NCI-H510A (cell line): ENCODE data around the gene FBXO36.
A peak's percentile ranks its signal among the peaks of the same experiment; 100 is the strongest.

Source experiments
- DNase-seq: peaks from one replicate; lab custom pipeline; 2025; lab: John Stamatoyannopoulos, UW

Gene FBXO36

DNA sequence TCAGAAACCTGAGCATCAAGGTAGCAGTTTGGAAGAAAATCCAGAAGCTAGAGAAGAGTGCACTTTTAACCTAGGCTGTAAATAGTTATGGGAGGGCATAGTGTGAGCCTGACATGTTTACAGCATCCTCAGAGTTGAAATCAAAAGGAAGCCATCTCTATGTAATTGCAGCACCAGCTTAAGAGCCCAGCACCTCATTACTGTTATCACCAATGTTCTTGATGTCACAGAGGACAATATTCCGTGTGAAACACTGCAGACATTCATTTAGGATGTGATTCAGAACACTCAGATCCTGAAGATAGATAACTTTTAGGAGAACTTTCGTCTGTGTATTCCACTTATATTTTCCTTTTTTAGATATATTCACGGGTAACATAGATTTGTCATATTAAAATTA, 48.1 kb downstream of the FBXO36 start:
- DNase-seq = no peak

DNA sequence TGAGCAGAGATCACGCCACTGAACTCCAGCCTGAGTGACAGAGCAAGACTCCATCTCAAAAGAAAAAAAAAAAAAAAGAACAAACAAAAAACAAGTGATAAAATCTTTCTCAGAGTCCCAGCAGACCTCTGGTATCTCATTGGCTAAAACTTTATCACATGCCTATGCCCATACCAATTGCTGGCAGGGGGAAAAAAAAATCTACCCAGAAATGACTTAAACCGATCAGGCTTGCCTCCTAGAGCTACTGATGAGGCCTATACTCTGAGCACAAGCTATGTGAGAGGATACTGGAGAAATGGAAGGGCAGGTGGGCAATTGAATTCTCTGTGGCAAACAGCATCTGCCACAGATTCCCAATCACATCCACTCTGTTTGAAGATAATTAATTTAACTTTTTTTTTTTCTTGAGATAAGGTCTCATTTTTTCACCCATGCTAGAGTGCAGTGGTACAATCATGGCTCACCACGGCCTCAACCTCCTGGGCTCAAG, 49.0 kb downstream of the FBXO36 start:
- no peak for DNase-seq

DNA sequence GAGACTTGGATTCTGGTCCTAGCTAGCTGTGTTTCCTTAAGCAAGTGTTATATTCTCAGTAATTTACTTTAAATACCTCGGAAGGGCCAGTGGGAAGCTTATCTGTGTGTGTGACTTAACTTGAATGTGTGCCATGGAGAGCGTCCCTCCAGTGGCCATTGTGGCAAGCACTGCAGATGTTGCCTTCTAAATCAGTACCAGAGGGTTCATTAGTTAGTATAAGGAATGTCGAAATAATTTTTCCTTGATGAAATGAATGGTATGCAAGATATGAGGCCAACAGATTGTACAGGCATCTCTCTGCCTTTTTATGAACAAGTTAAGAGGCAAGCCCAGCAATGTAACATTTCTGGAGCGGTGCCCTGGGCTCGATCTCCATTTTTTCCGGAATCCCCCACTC, 52.0 kb downstream of the FBXO36 start:
- DNase-seq = no peak

DNA sequence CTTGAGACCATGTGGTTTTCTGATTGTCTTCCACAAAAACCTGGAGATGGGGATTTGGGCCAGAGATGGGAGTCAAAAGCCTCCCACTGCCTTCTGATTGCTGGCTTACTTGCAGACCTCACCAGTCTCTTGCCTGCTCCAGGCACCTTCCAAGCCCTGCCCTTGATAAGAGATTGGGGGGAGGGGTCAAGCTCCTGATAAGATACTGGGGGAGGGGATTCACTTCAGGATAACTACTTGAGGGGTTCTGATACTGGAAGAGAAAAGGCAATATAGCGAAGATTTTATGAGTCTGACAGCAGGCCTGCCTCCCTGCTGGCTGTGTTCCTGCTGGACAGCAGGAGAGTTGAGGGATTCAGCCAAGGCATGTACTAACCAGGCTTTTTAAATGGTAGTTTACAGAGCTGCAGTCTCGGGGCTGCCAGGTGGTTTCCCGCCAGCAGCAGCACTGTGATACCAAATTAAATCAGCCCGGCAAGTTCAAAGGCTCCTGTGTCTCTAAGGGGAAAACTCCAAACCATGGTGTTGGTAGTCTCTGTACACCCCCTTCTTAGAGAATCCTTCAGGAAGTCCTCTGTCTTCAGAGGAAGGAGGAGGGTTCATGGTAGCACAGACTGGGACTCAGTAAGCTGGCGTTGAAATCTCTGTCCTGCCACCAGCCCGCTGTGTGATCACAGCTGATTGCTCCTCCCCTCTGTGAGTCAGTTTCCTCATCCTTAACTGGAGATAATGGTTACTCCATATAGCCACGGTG, 58.3 kb downstream of the FBXO36 start:
- DNase-seq = no peak

DNA sequence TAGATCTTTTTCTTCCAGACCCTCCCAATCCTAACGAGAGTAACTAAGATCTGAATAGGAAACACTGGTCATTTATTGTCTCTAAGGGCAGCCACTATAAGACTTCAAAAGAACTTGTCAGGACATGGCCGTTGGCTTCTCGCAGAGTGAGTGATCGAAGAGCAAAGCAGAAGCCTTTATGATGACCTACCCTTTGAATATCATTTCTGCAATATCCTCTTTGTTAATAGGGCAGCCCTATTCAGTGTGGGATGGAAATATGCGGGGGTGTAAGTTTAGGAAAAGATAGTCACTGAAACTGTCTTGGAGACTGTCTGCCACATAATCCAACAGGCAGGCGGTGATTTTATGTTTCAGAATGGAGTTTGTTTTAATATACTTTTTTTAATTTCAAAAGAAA, 70.9 kb downstream of the FBXO36 start:
- DNase-seq = no peak

DNA sequence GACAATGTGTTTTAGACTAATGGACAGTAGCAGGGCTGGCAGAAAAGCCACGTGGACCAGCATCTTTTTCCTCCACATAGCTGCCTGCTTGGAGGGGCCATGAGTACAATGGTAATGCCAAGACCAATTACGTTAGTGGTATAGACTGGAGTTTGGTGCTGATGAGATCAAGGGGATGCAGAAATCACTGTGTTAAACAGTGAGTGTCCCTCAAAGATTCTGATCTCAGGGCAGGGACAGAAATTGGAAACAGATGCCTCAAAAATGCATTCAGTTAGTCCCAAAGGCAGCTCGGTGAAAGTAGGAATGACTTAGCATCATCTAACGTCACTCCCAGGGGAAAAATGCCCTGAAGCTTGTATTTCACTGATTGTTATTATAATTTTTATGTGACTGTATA, 74.0 kb downstream of the FBXO36 start:
- no peak for DNase-seq

DNA sequence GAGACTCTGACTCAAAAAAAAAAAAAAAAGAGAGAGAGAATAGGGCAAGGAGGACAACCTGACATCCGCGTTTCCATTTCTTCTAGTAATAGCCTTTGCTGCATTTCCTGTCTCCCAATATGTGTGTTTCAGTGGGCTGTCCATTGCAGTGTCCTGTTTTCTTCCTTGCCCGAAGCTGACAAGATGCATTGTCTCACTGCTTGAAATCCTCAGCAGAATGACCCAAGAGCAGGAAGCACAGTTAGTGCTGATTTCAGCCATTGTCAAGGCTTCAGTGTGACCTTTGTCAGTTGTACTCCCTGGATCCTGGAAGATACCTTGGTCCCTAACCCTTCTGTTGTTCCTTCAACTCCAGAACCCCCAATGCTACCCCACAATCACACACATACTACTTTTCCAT, 75.3 kb downstream of the FBXO36 start:
- no peak for DNase-seq

DNA sequence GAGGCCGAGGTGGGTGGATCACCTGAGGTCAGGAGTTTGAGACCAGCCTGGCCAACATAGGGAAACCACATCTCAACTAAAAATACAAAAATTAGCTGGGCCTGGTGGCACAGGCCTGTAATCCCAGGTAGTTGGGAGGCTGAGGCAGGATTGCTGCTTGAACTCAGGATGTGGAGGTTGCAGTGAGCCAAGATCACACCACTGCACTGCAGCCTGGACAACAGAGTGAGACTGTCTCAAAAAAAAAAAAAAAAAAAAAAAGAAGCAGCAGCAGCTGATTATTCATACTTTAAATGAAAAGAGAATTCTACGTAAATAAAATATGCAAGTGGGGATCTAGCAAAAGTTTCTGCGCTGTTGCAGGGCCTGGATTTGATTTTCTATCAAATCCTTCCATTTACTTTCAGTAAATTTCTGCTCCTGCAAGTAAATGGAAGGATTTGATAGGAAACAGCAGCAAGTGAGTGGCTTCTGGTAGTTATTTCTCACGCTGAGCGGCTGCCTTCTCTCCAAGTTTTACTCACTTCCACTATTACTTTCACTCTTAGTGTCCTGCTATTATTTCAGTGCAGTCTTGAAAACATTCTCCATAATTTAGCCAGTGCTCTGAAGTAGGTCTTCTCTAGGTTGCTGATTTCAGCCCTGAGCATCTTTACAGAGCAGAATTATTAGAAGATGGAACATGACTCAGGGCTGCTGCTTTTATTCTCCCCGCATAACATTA, 78.0 kb downstream of the FBXO36 start:
- no peak for DNase-seq

DNA sequence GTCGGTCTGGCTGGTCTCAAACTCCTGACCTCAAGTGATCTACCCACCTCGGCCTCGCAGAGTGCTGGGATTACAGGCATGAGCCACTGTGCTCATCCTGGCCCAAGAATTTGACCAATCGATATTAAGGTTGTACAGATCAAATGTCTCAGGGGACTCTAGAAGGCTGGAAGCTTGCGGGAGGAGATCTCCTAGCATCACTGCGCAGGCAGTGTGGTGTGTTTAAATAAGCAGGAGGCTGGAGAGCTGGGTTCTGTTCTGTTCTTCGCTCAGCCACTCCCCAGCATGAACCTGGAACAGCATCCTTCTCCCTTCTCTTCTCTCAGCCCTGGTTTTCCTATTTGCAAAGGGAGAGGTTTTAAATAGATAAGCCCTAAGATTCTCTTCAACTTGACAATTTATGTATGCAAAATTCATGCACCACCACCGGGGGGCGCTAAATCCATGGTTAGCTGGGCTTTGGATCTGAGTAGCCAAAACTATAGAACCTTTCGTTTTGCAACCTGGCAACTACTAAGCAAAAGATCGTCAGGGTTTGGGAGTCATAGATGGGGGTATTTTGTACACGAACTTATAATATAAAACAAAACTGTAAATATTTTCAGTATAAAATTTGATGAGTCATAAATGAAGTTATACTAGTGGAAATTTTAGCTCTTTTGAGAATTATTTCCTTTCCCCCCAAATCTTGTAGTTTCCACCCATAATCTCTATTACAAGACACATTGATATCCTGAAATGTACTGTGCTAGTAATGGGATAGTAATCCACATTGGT, 85.8 kb downstream of the FBXO36 start:
- peak; percentile 47 for DNase-seq

DNA sequence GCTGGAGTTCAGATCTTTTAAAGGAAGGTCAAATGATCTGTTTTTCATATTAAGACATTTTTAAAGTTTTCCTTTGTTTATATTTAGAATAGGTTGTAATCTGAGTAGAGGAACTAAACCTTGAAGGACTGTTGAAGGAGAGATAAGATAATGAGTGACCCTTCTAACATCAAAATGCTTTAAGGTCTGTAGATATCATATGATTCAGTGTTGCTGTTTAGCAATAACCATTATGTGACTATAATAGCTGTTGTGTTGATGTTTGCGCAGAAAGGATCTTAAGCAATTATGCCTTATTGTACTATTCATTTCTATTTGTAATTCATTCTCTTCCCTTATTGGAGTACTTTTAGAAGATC, 86.4 kb downstream of the FBXO36 start:
- DNase-seq = no peak

DNA sequence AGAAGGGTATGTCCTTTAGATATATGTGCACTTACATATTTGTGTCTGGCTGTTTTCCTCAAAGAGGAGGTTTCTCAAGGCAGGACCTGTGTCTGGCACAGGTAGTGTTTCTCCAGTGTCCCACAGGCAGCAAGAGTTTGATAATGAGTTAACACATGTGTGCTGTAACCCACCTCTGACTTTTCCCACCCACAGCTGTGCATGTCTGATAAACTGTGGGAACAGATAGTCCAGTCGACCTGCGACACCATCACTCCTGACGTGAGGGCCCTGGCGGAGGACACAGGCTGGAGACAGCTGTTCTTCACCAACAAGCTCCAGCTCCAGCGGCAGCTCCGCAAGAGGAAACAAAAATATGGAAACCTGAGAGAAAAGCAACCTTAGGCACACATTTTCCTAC, 88.2 kb downstream of the FBXO36 start:
- DNase-seq = no peak

DNA sequence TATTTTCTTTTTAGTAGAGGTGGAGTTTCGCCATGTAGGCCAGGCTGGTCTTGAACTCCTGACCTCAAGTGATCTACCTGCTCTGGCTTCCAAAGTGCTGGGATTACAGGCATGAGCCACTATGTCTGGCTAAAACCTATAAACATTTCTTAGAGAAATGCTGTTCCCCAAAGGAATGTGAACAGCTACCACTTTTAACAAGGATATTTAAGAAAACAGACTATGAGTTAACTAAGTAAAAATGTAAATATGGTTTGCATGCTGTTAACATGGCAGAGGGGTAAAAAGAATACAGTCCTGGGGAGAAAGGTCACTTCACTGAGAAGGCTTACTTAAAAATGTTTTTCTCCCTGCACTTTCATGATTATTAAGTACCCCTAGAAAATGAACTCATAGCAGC, 89.3 kb downstream of the FBXO36 start:
- DNase-seq = no peak

DNA sequence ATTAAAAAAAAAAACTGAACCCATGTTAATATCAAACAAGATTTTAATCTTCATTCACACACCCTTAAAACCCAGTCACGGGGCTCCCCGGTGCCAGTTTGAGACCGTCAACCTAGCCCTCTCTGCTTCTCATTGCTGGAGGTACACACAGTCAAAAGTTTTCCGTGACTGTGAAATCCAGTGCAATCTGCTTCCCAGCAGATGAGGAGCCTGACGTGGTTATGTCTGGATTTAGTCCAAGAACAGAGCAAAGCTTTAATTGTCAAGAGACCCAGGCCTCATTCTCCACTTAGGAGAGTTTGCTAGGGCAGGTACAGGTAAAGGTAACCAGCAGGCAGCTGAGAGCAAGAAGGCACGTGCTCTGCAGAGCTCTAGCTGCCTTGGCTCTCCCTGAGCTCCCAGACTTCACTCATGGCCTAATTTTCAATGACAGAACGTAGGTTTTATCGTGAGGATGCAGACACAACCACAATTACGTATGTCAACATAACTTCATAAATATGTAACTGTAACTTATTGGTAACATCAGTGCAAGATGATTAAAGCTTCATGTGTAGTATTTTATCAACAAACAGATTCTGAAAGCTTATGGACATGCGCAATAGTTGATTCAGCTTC, 90.1 kb downstream of the FBXO36 start:
- no peak for DNase-seq

DNA sequence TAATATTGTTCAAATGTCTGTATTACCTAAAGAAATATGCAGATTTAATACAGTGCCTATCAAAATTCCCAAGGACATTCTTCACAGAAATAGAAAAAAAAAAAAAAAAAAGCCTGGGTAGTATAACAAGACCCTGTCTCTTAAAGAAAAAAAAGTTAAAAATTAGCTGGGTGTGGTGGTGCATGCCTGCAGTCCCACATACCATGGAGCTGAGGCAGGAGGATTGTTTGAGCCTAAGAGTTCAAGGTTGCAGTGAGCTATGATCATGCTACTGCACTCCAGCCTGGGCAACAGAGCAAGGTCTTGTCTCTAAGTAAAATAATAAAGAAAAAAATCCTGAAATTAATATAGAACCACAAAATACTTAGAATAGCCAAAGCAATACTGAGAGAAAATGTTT, 94.5 kb downstream of the FBXO36 start:
- DNase-seq = no peak

DNA sequence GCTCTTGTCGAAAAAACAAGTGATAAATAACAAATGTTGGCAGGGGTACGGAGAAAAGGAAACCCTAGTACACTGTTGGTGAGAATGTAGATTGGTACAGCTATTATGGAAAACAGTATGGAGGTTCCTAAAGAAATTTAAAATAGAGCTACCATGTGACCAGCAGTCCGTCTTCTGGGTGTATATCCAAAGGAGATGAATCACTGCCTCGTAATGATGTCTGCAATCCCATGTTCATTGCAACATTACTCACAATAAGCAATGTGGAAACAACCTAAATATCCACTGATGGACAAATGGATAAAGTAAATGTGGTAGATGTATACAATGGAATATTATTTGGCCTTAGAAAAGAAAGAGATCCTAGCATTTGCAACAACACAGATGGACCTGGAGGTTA, 95.8 kb downstream of the FBXO36 start:
- no peak for DNase-seq

DNA sequence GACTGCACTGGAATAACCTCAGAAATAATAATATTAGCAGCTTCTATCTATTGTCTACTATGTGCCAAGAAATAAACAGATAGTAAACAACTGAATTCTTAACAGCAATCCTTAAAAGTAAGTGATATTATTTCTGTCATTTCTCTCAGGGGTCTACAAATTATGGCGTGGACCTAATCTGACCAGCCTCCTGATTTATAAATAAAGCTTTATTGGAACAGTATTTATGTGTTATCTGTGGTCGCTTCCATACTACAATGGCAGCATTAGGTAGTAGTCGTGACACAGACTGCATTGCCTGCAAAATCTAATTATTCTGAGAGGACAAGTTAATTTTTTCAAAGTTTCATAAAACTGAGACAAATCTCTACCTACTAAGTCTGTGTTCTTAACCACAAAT, 97.4 kb downstream of the FBXO36 start:
- no peak for DNase-seq

DNA sequence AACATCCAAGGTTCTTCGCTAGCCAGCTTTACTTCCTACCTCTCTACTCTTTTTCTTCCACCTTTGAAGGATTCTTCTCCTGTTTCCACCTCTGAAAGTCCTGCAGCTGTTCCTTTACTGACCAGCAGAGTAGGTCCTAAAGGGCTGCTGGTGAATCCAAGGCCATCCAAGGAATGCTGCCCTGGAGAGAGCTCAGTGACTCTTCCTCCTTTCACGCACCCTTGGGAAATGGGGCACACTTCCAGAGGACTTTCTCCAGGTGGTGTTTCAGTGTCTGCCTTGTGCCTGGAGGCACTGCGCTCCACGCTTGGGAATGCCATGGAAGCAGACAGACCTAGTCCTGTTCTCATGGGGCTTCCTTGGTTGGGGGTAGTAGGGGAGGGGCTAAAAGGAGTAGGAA, 101.0 kb downstream of the FBXO36 start:
- DNase-seq = no peak

DNA sequence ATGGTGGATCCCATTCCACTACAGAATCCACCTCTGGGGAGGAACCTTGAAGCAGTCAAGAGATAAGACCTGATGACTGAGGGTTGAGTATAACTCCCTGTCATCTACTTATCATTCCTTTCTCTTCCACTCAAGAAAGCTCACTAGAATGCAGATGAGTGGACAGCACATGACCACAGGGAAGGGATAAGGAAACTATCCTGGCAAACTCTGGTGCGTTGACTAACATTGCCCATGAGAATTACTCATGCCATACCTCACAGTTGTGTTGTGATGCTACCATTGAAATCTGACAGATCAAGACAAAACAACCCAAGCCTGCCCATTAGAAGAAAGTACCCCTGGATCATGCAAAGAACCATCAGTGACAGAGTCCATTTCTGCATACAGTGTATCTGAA, 119.9 kb downstream of the FBXO36 start:
- no peak for DNase-seq

DNA sequence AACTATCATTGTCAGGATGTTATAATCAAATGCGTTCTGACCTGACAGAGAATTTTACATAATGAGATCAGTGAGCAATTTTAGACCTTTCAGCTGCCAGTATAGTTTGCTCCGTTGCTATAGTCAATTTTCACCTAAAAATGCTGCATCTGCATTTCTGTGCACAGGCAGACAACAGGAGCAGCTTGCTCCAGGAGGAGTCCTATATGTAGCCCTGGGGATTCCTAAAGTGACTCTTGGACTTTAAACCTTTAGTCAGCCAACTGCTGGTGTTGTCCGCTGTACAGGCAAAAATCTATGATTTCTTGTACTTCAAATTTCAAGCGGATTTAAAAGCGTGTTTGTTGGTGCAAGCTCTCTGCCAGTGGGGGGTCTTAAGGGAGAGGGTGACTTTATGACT, 120.7 kb downstream of the FBXO36 start:
- no peak for DNase-seq

DNA sequence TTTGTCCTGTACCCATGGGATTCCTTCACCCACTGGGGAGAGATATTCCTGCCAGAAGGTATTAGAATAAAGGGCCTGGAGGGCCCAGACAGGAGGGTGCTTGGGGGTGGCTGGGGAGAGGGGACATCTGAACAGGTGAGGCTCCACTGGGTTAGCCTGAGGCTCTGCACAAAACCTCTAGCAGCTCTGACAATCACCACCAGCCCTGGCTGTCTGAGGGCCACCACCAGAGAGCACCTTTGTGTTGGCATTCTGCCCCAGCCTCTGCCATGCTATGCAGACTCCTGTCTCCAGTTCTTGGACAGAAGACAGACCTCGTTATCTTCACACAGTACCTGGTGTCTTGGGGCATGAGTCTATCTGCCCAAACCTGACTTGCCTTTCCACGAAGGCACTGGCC, 121.2 kb downstream of the FBXO36 start:
- DNase-seq = no peak

DNA sequence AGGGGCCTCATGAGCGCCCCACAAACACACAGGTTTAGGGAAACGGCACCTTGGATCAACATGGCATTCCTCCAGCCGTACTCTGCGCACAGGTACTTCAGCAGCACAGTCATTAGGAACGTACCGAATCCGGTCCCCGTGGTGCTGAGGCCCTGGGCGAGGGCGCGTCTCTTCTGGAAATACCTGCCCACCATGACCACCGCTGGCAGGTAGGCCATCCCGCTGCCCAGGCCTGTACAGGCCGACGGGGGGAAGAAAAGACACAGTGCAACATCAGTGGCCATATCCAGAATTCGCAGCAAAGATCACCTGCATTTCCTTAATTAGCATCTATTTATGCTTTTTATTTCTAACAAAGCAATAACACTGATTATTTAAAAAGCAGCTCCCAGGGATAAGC, 124.2 kb downstream of the FBXO36 start:
- DNase-seq = no peak

DNA sequence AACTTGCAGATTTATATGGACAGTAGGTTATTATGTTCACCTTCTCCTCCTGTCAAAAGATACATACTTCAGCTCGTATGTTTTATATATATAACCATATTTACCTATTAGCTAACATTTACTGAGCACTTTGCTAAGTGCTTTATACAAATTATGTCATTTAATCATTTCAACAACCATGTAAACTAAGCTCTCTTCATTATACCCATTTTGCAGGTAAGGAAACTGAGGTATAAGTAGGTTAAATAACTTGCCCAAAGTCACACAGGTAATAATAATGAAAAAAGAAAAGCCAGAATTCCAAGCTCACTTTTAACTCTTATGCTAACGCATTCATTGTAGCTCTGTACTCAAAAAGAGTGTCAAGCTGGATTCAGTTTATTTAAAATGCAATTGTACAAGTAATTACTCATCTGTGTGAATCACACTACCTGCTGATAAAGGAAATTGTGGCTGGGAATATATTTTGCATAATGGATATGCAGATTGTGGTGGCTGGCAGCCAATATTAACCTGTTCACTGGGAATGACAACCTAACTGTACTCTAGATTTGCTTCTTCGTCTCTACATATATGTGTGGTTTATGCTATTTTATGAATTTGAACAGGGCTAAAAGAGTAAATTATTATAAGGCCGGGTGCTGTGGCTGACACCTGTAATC, 125.8 kb downstream of the FBXO36 start:
- DNase-seq = no peak
